Skeletal muscle satellite cell (primary cell): Measurements from ENCODE around the gene CYP2W1.
"Not testable (repeated sequence)": the region's sequence is repeated elsewhere in the genome, so short reads cannot be mapped to it uniquely, and the experiment has no call there.

Experiments
- H3K27me3 ChIP-seq: 2 replicates; pipeline ENCODE4 v1.7.0; 2013; ENCODE audit warnings: low read length; ENCODE audit not compliant: control insufficient read depth, insufficient read depth
- H3K36me3 ChIP-seq: 2 replicates; pipeline ENCODE4 v1.7.0; 2013; ENCODE audit warnings: mild to moderate bottlenecking, control low read depth, low read length; ENCODE audit not compliant: insufficient read depth
- H3K4me1 ChIP-seq: 2 replicates; pipeline ENCODE4 v1.7.0; 2013; ENCODE audit warnings: low read length; ENCODE audit not compliant: control insufficient read depth, insufficient read depth
- H3K4me2 ChIP-seq: 2 replicates; pipeline ENCODE4 v1.7.0; 2013; ENCODE audit warnings: mild to moderate bottlenecking, low read length
- H3K4me3 ChIP-seq: 2 replicates; pipeline ENCODE4 v1.7.0; 2013; ENCODE audit warnings: low read length
- H3K9ac ChIP-seq: 2 replicates; pipeline ENCODE4 v1.7.0; 2013; ENCODE audit warnings: mild to moderate bottlenecking, low read depth, low read length, moderate library complexity
- H3K9me3 ChIP-seq: replicated peaks from 2 replicates; pipeline ENCODE4 v1.7.0; 2013; ENCODE audit warnings: mild to moderate bottlenecking, control low read depth, low read length

The CYP2W1 gene

DNA sequence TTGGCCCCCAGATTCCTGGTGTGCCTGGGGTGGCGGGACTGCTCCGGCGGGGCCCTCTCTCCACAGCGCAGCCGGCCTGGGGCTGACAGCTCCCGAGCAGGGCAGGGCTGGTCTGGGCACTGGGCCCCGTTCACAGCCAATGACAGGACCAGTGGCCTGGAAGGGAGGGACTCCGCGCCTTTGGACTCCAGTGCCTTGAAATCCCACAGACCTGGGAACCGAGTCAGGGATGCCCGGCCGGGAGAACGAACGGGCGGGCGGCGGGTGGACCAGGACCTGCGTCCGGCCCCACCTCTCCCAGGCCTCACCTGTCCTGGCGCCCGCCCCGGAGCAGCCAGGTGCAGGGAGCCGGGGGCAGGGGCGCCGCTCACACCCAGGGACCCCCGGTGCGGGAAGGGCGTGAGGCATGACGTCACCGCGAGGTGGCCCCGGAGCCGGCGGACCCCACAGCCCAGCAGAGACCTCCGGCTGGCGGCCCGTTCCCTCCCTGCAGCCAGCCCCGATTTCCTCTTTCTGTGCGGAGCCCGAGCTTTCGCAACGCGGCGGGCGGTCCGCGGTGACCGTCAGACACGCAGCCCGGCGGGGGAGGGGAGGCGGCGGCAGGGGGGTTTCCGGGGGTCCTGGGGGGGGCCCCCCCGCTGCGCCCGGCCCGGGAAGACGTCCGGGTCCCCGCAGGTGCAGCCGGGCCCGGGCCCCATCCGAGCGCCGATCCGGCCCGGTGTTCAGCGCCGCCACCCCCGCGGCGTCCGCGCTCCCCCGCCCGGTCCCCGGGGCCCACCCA, 29.2 kb upstream of the CYP2W1 start:
- H3K4me1 ChIP-seq, result peaks cover 4% of the 10 kb centered on the region
- peak overlapping the region; percentile 35 for H3K9ac ChIP-seq
- peak overlapping the region; percentile 62 for H3K4me3 ChIP-seq

DNA sequence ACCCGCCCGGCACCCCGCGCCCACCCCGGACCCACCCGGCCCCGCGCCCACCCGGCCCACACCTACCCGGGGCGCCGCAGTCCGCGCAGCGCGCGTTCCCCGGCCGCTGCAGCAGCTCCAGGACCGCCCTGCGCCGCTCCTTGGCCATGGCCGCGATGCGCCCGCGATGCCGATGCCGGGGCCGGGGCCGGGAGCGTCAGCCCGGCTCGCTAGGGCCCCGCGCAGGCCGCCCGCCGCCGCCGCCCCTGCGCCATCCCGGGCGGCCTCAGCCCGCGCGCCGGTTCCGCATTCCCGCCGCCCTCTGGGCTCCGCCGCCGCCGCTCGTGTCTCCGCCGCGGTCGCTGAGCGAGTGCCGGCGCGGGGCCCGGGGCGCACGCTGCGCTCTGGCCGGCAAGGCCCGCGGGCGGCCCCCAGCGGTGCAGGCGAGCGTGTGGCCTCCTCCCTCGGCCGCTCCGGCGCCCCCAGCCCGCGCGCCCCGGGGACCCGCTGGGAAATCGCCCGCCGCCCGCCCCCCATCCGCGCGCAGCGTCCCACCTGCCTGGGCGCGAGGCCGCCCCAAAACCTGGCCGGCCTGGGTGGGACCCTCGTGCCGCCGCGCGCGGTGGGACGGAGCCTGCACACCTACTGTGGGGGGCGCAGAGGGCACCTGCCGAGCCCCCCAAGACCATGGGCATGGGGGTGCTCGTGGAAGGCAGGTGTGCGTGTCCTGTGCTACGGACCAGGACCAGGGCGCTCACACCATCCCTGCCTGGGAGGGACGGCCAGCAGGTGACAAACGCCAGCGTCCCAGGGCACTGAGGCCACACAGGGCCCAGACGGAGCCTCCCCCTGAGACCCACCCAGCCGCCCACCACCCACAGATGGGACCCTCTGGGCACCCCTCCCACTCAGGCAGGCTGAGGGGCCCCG, 28.4 kb upstream of the CYP2W1 start, which contains the start of gene ADAP1:
TSS of gene ADAP1 (minus strand) at position 351 of the 909 bp plus-strand sequence. CDS start at position 148, 203 bp downstream.
- Histone ChIP-seq H3K9ac (peak within 1 kb of the TSS; percentile 35), H3K9me3 (no peaks in the 10 kb centered on the region), H3K4me2 (peak within 1 kb of the TSS; percentile 76), H3K36me3 (no peaks in the 10 kb centered on the region), H3K4me1 (peaks cover 4% of the 10 kb centered on the region), H3K4me3 (peak within 1 kb of the TSS; percentile 64), H3K27me3 (peaks cover 43% of the 10 kb centered on the region)

More for the DNA sequence above, 29.2 kb upstream of the CYP2W1 start:
- Histone ChIP-seq H3K4me2 (peak overlapping the region; percentile 76), H3K9me3 (no peaks in the 10 kb centered on the region), H3K27me3 (peaks cover 46% of the 10 kb centered on the region), H3K36me3 (no peaks in the 10 kb centered on the region)

DNA sequence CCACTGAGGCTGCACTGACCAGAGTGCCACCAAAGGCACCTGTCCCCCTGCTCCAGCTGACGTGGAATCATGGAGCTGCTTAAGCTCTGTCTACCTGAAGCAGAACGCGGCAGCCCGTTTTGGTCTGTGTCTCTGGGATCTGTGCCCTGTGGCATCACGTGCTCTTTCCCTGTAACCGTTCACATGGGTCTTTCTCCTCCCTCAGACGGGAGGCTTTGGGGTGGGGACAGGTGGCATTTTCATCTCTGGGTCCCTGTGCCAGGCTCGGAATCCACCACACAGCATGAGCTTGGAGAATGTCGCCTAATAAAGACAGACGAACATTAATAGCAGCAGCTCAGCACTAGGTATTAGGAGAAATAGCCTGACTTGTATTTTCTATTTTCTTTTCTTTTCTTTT, 26.9 kb upstream of the CYP2W1 start:
- no peaks in the 10 kb centered on the region for H3K36me3 ChIP-seq
- no peak overlapping the region for H3K9ac ChIP-seq
- H3K9me3 ChIP-seq, result no peaks in the 10 kb centered on the region
- H3K4me1 ChIP-seq, result peaks cover 4% of the 10 kb centered on the region
- no peak overlapping the region for H3K4me2 ChIP-seq
- peaks cover 43% of the 10 kb centered on the region for H3K27me3 ChIP-seq
- H3K4me3 ChIP-seq, result no peak overlapping the region

DNA sequence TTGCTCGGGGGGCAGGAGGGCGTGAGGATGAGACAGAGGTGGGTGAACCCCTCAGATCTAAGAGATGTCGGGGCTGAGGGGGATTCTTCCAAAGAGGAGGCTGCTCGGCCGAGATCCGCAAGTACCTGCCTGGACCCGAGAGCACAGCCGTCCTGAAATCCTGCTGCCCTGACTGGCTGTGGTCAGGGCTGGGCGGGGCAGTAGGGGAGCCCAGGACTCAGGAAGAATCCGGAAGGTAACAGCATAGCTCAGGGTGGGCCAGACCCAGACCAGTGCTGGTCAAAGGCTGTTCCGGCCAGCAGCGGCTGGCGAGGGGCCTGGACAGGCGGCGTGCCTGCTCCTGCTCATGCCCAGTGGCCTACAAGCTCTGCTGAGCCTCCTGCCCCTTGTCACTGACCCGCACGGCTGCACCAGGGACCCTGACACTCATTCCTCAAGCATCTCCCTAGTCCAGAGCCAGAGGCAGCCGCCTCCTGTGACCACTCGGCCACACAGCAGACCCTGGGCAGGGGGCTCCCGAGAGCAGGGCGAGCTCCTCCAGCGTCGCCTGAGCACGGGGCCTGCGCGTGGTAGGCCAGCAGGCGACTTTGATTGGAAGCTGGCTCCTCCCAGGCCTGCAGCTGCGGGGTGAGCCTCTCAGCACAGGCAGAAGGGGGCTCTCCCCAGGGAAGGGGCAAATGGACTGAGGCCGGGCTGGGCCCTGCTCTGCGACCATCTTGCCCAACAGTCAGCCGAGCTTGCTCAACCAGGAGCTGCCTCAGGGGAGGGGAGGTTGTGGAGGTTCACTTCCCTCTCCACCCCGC, 25.4 kb upstream of the CYP2W1 start:
- no peaks in the 10 kb centered on the region for H3K36me3 ChIP-seq
- no peaks in the 10 kb centered on the region for H3K9me3 ChIP-seq
- no peak overlapping the region for H3K4me3 ChIP-seq
- H3K9ac ChIP-seq, result no peak overlapping the region
- peaks cover 4% of the 10 kb centered on the region for H3K4me1 ChIP-seq
- no peak overlapping the region for H3K4me2 ChIP-seq
- H3K27me3 ChIP-seq, result peaks cover 45% of the 10 kb centered on the region

DNA sequence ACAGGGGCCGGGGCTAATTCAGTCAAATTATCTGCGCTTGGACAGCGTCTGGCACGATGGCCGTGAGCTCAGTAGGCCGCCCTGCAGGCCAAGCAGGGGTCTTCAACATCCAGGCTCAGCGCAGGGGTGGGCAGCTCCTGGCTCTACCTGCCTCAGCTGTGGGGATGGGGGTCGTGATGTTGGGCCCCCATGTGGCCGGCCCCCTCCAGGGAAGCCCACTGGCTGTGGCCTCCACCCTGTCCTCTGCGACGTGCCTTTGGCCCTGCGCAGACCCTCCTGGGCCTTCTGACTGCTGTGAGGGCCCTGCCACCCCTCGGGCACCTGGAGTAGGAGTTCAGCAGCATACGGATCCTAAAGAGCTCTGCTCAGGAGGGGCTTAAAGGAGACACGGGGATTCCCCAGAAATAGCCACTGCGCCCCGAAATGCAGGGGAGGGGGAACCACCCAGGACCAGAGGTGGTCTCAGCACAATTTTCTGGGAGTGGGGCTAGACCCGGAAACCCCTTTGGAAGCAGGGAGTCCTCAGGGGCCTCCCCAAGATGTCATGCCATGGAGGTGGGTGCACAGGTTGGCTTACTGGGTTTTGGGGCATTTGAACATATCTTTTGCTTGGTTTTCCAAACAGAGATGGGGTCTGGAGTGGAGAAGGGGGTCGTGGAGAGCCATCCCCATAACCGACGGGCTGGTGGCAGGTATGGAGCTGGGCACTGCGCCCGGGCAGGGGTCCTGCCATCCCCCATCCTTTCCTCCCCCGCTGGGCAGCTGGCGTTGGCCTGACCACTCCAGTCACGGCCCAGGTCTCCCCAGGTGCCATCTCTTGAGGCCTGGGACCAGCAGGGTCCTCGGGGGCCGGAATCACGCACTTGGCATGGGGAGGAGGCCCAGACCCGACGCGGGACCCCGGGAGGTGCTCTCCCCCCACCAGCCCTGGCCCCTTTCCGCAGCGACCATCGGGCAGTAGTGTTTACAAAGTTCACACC, 24.5 kb upstream of the CYP2W1 start:
- Histone ChIP-seq H3K9me3 (no peaks in the 10 kb centered on the region), H3K4me1 (peaks cover 3% of the 10 kb centered on the region), H3K4me2 (no peak overlapping the region), H3K4me3 (no peak overlapping the region), H3K27me3 (peaks cover 41% of the 10 kb centered on the region), H3K9ac (no peak overlapping the region), H3K36me3 (no peaks in the 10 kb centered on the region)

DNA sequence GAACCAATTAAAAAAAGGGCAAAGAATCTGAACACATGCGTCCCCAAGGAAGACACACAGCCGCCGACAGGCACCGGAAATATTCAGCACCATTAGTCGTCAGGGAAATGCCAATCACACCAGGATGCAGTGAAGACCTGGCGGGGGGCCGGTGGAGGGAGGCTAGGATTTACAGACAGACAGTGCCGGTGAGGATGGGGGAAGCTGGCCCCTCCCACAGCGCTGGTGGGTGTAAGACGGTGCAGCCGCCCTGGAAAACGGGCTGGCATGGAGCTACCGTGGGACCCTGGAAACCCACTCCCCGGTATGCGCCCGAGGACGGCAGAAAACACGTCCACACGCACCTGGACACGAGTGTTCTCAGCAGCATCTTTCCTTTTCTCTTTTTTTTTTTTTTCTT, 23.7 kb upstream of the CYP2W1 start:
- H3K4me3 ChIP-seq, result no peak overlapping the region
- H3K9me3 ChIP-seq, result no peaks in the 10 kb centered on the region
- no peak overlapping the region for H3K9ac ChIP-seq
- H3K36me3 ChIP-seq, result no peaks in the 10 kb centered on the region
- peaks cover 43% of the 10 kb centered on the region for H3K27me3 ChIP-seq
- no peaks in the 10 kb centered on the region for H3K4me1 ChIP-seq
- no peak overlapping the region for H3K4me2 ChIP-seq

DNA sequence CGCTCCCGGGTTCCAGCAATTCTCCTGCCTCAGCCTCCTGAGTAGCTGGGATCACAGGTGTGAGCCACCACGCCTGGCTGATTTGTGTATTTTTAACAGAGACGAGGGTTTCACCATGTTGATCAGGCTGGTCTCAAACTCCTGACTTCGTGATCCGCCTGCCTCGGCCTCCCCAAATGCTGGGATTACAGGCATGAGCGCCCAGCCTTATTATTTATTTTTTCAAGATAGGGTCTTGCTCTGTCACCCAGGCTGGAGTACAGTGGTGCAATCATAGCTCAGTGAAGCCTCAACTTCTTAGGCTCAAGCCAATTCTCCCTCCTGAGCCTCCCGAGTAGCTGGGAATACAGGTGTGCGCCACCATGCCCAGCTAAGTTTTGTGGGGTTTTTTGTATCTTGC, 23.2 kb upstream of the CYP2W1 start:
- not testable (repeated sequence) for H3K9ac ChIP-seq, H3K4me2 ChIP-seq, H3K9me3 ChIP-seq, H3K4me3 ChIP-seq, H3K36me3 ChIP-seq, H3K4me1 ChIP-seq
- peaks cover 43% of the 10 kb centered on the region for H3K27me3 ChIP-seq

DNA sequence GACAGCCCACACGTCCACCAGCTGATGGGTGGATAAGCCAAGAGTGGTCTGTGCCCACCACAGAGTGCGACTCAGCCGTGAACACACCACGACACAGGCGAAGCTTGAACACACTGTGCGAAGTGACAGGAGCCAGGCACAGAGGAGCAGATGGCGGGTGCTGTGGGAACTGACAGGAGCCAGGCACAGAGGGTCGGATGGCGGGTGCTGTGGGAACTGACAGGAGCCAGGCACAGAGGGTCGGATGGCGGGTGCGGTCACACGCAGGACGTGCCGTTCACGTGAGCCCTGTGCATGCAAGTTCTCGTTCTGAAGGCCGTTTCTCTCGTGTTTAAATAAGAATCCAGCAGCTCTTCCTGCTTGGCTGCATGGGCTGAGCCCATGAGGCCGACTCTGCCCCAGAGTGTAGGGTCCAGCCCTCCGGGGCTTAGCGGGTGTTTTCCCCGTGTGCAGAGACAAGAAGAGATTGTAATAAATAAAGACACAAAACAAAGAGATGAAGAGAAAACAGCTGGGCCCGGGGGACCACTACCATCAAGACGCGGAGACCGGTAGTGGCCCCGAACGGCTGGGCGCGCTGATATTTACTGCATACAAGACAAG, 22.6 kb upstream of the CYP2W1 start:
- Histone ChIP-seq H3K4me2 (no peak overlapping the region), H3K9ac (no peak overlapping the region), H3K27me3 (peaks cover 37% of the 10 kb centered on the region), H3K36me3 (no peaks in the 10 kb centered on the region), H3K9me3 (no peaks in the 10 kb centered on the region), H3K4me3 (no peak overlapping the region), H3K4me1 (peaks cover 2% of the 10 kb centered on the region)

DNA sequence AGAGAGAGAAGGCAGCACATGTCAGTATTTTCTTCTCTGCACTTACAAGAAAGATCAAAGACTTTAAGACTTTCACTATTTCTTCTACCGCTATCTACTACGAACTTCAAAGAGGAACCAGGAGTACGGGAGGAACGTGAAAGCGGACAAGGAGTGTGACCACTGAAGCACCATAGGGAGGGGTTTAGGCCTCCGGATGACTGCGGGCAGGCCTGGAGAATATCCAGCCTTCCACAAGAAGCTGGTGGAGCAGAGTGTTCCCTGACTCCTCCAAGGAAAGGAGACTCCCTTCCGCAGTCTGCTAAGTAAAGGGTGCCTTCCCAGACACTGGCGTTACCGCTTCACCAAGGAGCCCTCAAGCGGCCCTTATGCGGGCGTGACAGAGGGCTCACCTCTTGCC, 22.0 kb upstream of the CYP2W1 start:
- H3K4me1 ChIP-seq, result not testable (repeated sequence)

More for the DNA sequence above, 22.0 kb upstream of the CYP2W1 start:
- not testable (repeated sequence) for H3K36me3 ChIP-seq, H3K9ac ChIP-seq, H3K4me3 ChIP-seq, H3K4me2 ChIP-seq, H3K9me3 ChIP-seq
- peaks cover 34% of the 10 kb centered on the region for H3K27me3 ChIP-seq
